Body of pancreas (tissue), 4 donors: ENCODE measurements around the gene MYOZ2. TPM values are rescaled to one million over a fixed set of nuclear protein-coding genes. Genes with fewer than 3 reads are reported as not detected.

Experiments
- ATAC-seq: fragments of 150-250 bp; one replicate; pipeline ENCODE4 v1.9.1; 2016
- DNase-seq, 4 donors: peaks; one replicate each; pipeline ENCODE4 v3.0.0-alpha.2; 2019
- H3K27ac ChIP-seq, 4 donors: fragments of 200-600 bp; sonication (generic); 1 replicate in 3 of 4; 2 replicates in 1 of 4; pipeline versions ENCODE4 v1.5.1 to v1.6.1; 2016 to 2019; ENCODE audit warnings: mild to moderate bottlenecking in 1 of 4, mixed read lengths in 1 of 4, moderate library complexity in 1 of 4
- H3K27me3 ChIP-seq, 2 donors: fragments of 200-600 bp; sonication (generic); one replicate each; pipeline ENCODE4 v1.6.0; 2016; ENCODE audit warnings: mild to moderate bottlenecking in 1 of 2
- H3K36me3 ChIP-seq, 2 donors: fragments of 200-600 bp; sonication (generic); replicated peaks in 1 of 2; 2 replicates each; pipeline ENCODE4 v1.5.1; 2016; ENCODE audit warnings: low read depth in 2 of 2; ENCODE audit not compliant: insufficient read depth in 1 of 2
- H3K4me1 ChIP-seq: fragments of 200-600 bp; sonication (generic); one replicate; pipeline ENCODE4 v1.6.0; 2016
- H3K4me3 ChIP-seq, 2 donors: fragments of 200-600 bp; sonication (generic); 1 replicate in 1 of 2; 2 replicates in 1 of 2; pipeline ENCODE4 v1.5.1; 2016 to 2019
- H3K9me3 ChIP-seq, 3 donors: fragments of 200-600 bp; sonication (generic); 1 replicate in 2 of 3; 2 replicates in 1 of 3; pipeline ENCODE4 v1.5.1; 2016
- CTCF ChIP-seq, 7 experiments: fragments of 450-650 bp in 4 of 7; fragments of 200-600 bp in 3 of 7; sonication (generic) in 3 of 7; IDR thresholded peaks; one replicate each; pipeline ENCODE4 v1.5.1; 2016 to 2019; ENCODE audit warnings: antibody characterized with exemption in 7 of 7
- POLR2A ChIP-seq, 3 donors: fragments of 450-650 bp; IDR thresholded peaks; one replicate each; pipeline ENCODE4 v1.6.1; 2016; ENCODE audit warnings: antibody characterized with exemption in 3 of 3, mild to moderate bottlenecking in 2 of 3
- WGBS, 2 donors: methylation state at CpG; one replicate each; pipeline ENCODE4 v1.1.5; 2017; 5-methylcytosine and 5-hydroxymethylcytosine counted together
- intact Hi-C: fragments of 100-400 bp; cut with DNase I; formaldehyde crosslinking; loops from one replicate; pipeline ENCODE4 v1.15.1; 2023
- total RNA-seq, 2 donors: library from RNA; depleted of rRNA; stranded (reverse); fragments of >200 nt; gene quantifications; one replicate each; pipeline ENCODE4 v1.1.0, GENCODE V29; 2016

The MYOZ2 gene
- total RNA-seq, 2 donors from 2014 or later = not detected

GRCh38 chr4:119209077-119209476 lies 73.4 kb downstream of the MYOZ2 start:
- Histone ChIP-seq H3K4me3 (no peak overlapping the region), H3K4me1 (peaks cover 7% of the 10 kb centered on the region), H3K36me3 (no peaks in the 10 kb centered on the region), H3K27me3 (no peaks in the 10 kb centered on the region), H3K27ac (no peak overlapping the region), H3K9me3 (no peaks in the 10 kb centered on the region)
- no peak for DNase-seq
- intact Hi-C loops = no loop called here
- TF ChIP-seq CTCF (IDR thresholded peaks at IDR 0.05) (no peak), POLR2A (IDR thresholded peaks at IDR 0.05) (no peak)
- no peak for ATAC-seq

GRCh38 chr4:119209586-119209985 lies 74.0 kb downstream of the MYOZ2 start:
- intact Hi-C loops = no loop called here
- DNase-seq (no peak), ATAC-seq (no peak)
- 89 to 94% methylated on average over 1 of the region's 1 CpG for WGBS, 2 donors
- no peak for TF ChIP-seq POLR2A (IDR thresholded peaks at IDR 0.05)
- no peak for TF ChIP-seq CTCF (IDR thresholded peaks at IDR 0.05)
- no peaks in the 10 kb centered on the region for H3K36me3 ChIP-seq
- H3K4me1 ChIP-seq = peaks cover 7% of the 10 kb centered on the region
- H3K27ac ChIP-seq = no peak overlapping the region
- H3K9me3 ChIP-seq = no peaks in the 10 kb centered on the region
- no peak overlapping the region for H3K4me3 ChIP-seq
- no peaks in the 10 kb centered on the region for H3K27me3 ChIP-seq

- no peaks in the 10 kb centered on the region for H3K36me3 ChIP-seq
- peaks cover 12% of the 10 kb centered on the region for H3K4me1 ChIP-seq
- 81 to 83% methylated on average over 4 of the region's 4 CpGs for WGBS, 2 donors
- H3K4me3 ChIP-seq = no peak overlapping the region
- intact Hi-C loops = no loop called here
- H3K27ac ChIP-seq = no peak overlapping the region
- no peak for DNase-seq
- H3K9me3 ChIP-seq = no peaks in the 10 kb centered on the region
- TF ChIP-seq POLR2A (IDR thresholded peaks at IDR 0.05) = no peak
- no peak for TF ChIP-seq CTCF (IDR thresholded peaks at IDR 0.05)
- no peak for ATAC-seq
- no peaks in the 10 kb centered on the region for H3K27me3 ChIP-seq
These were observed 75.1 kb downstream of the MYOZ2 start for GRCh38 chr4:119210775-119211174.

GRCh38 chr4:119211867-119212233 lies 76.2 kb downstream of the MYOZ2 start:
- ATAC-seq = no peak
- intact Hi-C loops = no loop called here
- peak overlapping the region; percentile 0 to 71 for H3K4me3 ChIP-seq
- no peaks in the 10 kb centered on the region for H3K27me3 ChIP-seq
- no peak for DNase-seq
- H3K36me3 ChIP-seq = no peaks in the 10 kb centered on the region
- peak overlapping the region; percentile 95 to 99 (median 97) for H3K27ac ChIP-seq
- H3K4me1 ChIP-seq = peaks cover 23% of the 10 kb centered on the region
- WGBS, 2 donors = 1% methylated on average over 12 of the region's 12 CpGs
- peak in 2 of 7 experiments; percentile 6 to 32 for TF ChIP-seq CTCF (IDR thresholded peaks at IDR 0.05)
- no peak for TF ChIP-seq POLR2A (IDR thresholded peaks at IDR 0.05)
- H3K9me3 ChIP-seq = no peaks in the 10 kb centered on the region

- ATAC-seq (peak; percentile 95), DNase-seq (peak; percentile 99 to 100 (median 100))
- peaks cover 28% of the 10 kb centered on the region for H3K4me1 ChIP-seq
- no peaks in the 10 kb centered on the region for H3K9me3 ChIP-seq
- H3K4me3 ChIP-seq = peak within 1 kb of the TSS; percentile 71 to 93
- intact Hi-C loops = no loop called here
- 0 to 1% methylated on average over 31 to 55 of the region's 55 CpGs for WGBS, 2 donors
- no peaks in the 10 kb centered on the region for H3K27me3 ChIP-seq
- H3K27ac ChIP-seq = peak within 1 kb of the TSS; percentile 96 to 99 (median 98)
- H3K36me3 ChIP-seq = no peaks in the 10 kb centered on the region
- TF ChIP-seq POLR2A (IDR thresholded peaks at IDR 0.05) (peak; percentile 99 to 100 (median 100)), CTCF (IDR thresholded peaks at IDR 0.05) (peak in 3 of 7 experiments; percentile 10 to 46 (median 37))
These were observed 76.8 kb downstream of the MYOZ2 start, which contains the start of gene USP53 for GRCh38 chr4:119212234-119212963. Gene USP53, plus strand, starts transcription at chr4:119212713. Its CDS starts 27,047 bp downstream, at chr4:119239760.
